ENCODE data around the gene LMF2. TPM values are rescaled to one million over a fixed set of nuclear protein-coding genes. Genes with fewer than 3 reads are reported as not detected.

The LMF2 gene
- total RNA-seq, 3 donors from 2014 or later, result 57.8 to 66.4 (median 60.7) TPM

DNA sequence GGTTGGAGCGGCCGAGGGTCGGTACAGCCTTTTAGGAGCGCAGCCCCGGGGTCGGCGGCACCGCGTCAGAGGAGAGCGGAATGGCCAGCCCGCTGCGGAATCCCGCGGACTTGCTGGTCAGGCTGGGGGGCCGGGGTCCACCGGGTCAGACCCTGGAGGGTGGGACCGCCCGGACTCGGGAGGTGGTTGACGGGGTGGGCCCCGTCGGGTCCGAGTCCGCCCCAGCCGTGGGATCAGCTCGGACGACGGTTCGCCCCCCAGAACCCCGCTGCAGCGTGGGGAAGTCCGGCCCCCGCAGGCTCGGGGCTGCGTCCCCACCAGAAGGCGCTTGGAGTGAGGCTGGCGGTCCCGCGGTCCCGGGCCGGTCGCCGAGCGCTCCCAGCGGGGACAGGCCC is 26.5 kb downstream of the LMF2 start:
- H3K36me3 ChIP-seq (ENCODE audit: low read depth), result no peaks in the 10 kb centered on the region
- no peak for DNase-seq
- TF ChIP-seq, protein P1, sequence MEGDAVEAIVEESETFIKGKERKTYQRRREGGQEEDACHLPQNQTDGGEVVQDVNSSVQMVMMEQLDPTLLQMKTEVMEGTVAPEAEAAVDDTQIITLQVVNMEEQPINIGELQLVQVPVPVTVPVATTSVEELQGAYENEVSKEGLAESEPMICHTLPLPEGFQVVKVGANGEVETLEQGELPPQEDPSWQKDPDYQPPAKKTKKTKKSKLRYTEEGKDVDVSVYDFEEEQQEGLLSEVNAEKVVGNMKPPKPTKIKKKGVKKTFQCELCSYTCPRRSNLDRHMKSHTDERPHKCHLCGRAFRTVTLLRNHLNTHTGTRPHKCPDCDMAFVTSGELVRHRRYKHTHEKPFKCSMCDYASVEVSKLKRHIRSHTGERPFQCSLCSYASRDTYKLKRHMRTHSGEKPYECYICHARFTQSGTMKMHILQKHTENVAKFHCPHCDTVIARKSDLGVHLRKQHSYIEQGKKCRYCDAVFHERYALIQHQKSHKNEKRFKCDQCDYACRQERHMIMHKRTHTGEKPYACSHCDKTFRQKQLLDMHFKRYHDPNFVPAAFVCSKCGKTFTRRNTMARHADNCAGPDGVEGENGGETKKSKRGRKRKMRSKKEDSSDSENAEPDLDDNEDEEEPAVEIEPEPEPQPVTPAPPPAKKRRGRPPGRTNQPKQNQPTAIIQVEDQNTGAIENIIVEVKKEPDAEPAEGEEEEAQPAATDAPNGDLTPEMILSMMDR (IDR thresholded peaks at IDR 0.05), result no peak
- H3K9me3 ChIP-seq, result no peaks in the 10 kb centered on the region
- no peak overlapping the region for H3K4me3 ChIP-seq
- no peak for ATAC-seq
- intact Hi-C loops (cut with DNase I, micrococcal nuclease), result no loop called here
- peaks cover 23% of the 10 kb centered on the region for H3K4me1 ChIP-seq (ENCODE audit: low read depth)

DNA sequence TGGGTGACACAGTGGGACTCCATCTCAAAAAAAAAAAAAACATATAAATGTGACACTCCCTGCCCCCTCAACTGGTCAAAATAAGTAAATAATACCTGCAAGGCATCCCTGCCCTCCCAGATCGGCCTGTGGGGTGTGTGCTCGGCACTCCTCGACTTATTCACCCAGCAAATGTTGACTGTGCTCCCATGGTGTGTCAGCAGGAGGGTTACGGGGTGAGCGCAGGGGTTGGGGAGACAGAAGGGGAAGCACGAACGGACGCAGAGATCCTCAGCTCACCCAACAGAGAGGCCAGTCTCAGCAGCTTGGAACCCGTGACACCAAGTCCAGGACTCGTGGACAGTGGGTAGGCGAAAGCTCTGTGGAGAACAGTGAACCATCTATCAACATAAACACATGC is 27.8 kb downstream of the LMF2 start:
- Histone ChIP-seq H3K36me3 (ENCODE audit: low read depth) (no peaks in the 10 kb centered on the region), H3K4me3 (no peak overlapping the region), H3K9me3 (no peaks in the 10 kb centered on the region), H3K4me1 (ENCODE audit: low read depth) (peaks cover 26% of the 10 kb centered on the region)
- peak in 1 of 3 donors; percentile 44 for DNase-seq
- TF ChIP-seq, protein P1 (IDR thresholded peaks at IDR 0.05), result no peak
- intact Hi-C loops (cut with DNase I, micrococcal nuclease), result no loop called here
- ATAC-seq, result no peak

DNA sequence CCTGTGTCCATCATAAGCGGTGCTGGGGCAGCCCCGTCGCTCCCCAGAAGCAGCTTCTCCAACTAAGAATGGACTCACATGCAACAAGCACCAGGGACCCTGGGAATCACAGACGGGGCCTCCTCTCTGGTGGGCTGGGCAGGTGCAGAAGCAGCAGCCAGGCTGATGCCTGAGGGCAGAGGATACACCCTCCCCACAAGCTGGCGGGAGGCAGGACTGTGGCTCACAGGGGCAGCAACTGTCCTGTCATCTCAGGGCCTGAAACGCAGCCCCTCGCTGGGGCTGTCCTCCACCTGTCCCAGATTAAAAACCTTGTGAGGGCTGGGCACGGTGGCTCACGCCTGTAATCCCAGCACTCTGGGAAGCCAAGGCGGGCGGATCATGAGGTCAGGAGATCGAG is 29.6 kb downstream of the LMF2 start:
- no peak overlapping the region for H3K4me3 ChIP-seq
- intact Hi-C loops (cut with DNase I, micrococcal nuclease), result no loop called here
- DNase-seq, result peak in 1 of 3 donors; percentile 42
- no peak for ATAC-seq
- peaks cover 25% of the 10 kb centered on the region for H3K4me1 ChIP-seq (ENCODE audit: low read depth)
- no peaks in the 10 kb centered on the region for H3K9me3 ChIP-seq
- no peaks in the 10 kb centered on the region for H3K36me3 ChIP-seq (ENCODE audit: low read depth)
- TF ChIP-seq, protein P1 (IDR thresholded peaks at IDR 0.05), result no peak

DNA sequence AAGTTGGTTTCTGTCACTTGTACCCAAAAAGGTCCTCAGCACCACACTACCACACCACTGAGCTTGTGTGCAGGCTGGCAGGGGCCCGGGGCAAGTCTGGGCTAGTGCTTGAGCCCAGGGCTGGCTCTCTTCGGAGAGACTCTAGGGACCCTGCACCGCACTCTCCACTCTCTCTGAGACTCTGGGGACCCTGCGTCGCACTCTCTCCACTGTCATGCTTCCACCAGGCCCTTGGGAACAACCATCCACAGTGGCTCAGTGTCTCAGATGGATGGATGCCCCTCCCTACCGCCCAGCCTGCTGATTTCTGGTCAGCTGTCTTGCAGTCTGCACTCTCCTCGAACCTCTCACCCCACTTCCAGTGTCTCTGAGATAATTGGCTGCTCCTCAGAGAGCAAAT is 30.6 kb downstream of the LMF2 start:
- TF ChIP-seq, protein P1 (IDR thresholded peaks at IDR 0.05), result no peak
- Histone ChIP-seq H3K36me3 (ENCODE audit: low read depth) (no peaks in the 10 kb centered on the region), H3K4me1 (ENCODE audit: low read depth) (peaks cover 30% of the 10 kb centered on the region), H3K4me3 (no peak overlapping the region), H3K9me3 (no peaks in the 10 kb centered on the region)
- intact Hi-C loops (cut with DNase I, micrococcal nuclease), result no loop called here
- ATAC-seq (no peak), DNase-seq (peak in 1 of 3 donors; percentile 39)

DNA sequence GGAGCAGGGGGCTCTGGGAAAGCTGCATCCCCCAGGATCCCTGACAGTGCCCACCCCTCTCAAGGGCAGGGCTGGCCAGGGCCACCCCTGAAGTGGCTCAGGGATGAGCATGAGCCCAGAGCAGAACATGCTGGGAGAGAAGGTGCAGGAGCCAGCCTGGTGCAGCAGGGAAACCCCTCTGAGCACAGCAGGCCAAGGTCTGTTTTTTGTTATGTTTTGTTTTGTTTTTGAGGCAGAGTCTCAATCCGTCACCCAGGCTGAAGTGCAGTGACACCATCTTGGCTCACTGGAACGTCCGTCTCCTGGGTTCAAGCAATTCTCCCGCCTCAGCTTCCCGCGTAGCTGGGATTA is 31.9 kb downstream of the LMF2 start:
- peaks cover 37% of the 10 kb centered on the region for H3K4me1 ChIP-seq (ENCODE audit: low read depth)
- H3K4me3 ChIP-seq, result no peak overlapping the region
- H3K9me3 ChIP-seq, result no peaks in the 10 kb centered on the region
- ATAC-seq, result no peak
- peak in 1 of 3 donors; percentile 40 for DNase-seq
- no peaks in the 10 kb centered on the region for H3K36me3 ChIP-seq (ENCODE audit: low read depth)
- TF ChIP-seq, protein P1 (IDR thresholded peaks at IDR 0.05), result no peak
- intact Hi-C loops (cut with DNase I, micrococcal nuclease), result no loop called here
